A673 (cell line): ENCODE measurements around the gene OR51E1. TPM values are rescaled to one million over a fixed set of nuclear protein-coding genes. Genes with fewer than 3 reads are reported as not detected.

Source experiments
- BruUV-seq: library from RNA; stranded (reverse); fragments of 400-500 nt; replicated peaks from 2 replicates; lab custom pipeline; 2021; lab: Mats Ljungman, UMichigan
- CTCF ChIA-PET: fragments of 300-600 bp; sonication (Branson Sonifier 250); formaldehyde crosslinking; loops from one replicate; lab custom pipeline; 2022; ENCODE audit warnings: antibody characterized with exemption; lab: Charles Lee
- POLR2A ChIA-PET: fragments of 300-600 bp; sonication (Branson Sonifier 250); formaldehyde crosslinking; loops from one replicate; lab custom pipeline; 2022; ENCODE audit warnings: antibody characterized with exemption; ENCODE audit not compliant: low non-redundant PET; lab: Charles Lee
- DNase-seq: peaks from one replicate; pipeline ENCODE4 v3.0.0-alpha.2; 2015; ENCODE audit warnings: low spot score
- H3K27ac ChIP-seq: fragments of 200-600 bp; sonication (generic); 2 replicates; pipeline ENCODE4 v1.5.1; 2016; ENCODE audit warnings: mixed run types, low read depth, mild to moderate bottlenecking, mixed read lengths, antibody characterized with exemption, low read length; ENCODE audit not compliant: poor library complexity, severe bottlenecking
- H3K27me3 ChIP-seq: fragments of 200-600 bp; sonication (generic); replicated peaks from 2 replicates; pipeline ENCODE4 v1.6.1; 2017; ENCODE audit warnings: mixed run types, low read depth, mild to moderate bottlenecking, mixed read lengths, antibody characterized with exemption, low read length; ENCODE audit not compliant: insufficient read depth, poor library complexity
- H3K36me3 ChIP-seq: fragments of 200-600 bp; sonication (generic); 2 replicates; pipeline ENCODE4 v1.6.1; 2016; ENCODE audit warnings: mixed run types, mild to moderate bottlenecking, mixed read lengths, antibody characterized with exemption, low read length; ENCODE audit not compliant: insufficient read depth, poor library complexity, severe bottlenecking
- H3K4me1 ChIP-seq: fragments of 200-600 bp; sonication (generic); 2 replicates; pipeline ENCODE4 v1.6.1; 2017; ENCODE audit warnings: mixed run types, mild to moderate bottlenecking, mixed read lengths, antibody characterized with exemption, low read length; ENCODE audit not compliant: insufficient read depth, poor library complexity, severe bottlenecking
- H3K4me3 ChIP-seq: fragments of 200-600 bp; sonication (generic); 2 replicates; pipeline ENCODE4 v1.5.1; 2016; ENCODE audit warnings: low read depth, mixed run types, mild to moderate bottlenecking, mixed read lengths, low read length; ENCODE audit not compliant: poor library complexity, severe bottlenecking
- H3K9me3 ChIP-seq: fragments of 200-600 bp; sonication (generic); 2 replicates; pipeline ENCODE4 v1.6.1; 2016; ENCODE audit warnings: mixed run types, low read depth, mild to moderate bottlenecking, mixed read lengths, antibody characterized with exemption, low read length; ENCODE audit not compliant: poor library complexity, severe bottlenecking
- EZH2 ChIP-seq: fragments of 200-600 bp; sonication (generic); IDR thresholded peaks from 2 replicates; pipeline ENCODE4 v1.6.1; 2017; ENCODE audit warnings: borderline replicate concordance, low read depth, mild to moderate bottlenecking, mixed read lengths, antibody characterized with exemption, low read length; ENCODE audit not compliant: poor library complexity, severe bottlenecking
- intact Hi-C: fragments of 100-400 bp; cut with micrococcal nuclease; formaldehyde crosslinking; loops from one replicate; pipeline ENCODE4 v1.10.0; 2022; ENCODE audit not compliant: unreplicated experiment
- total RNA-seq: library from RNA; stranded (reverse); gene quantifications from 2 replicates; pipeline ENCODE4 v1.2.3, GENCODE V29; 2021
- TF ChIP-seq, protein P1 (sequence below): fragments of 300-800, 200-600 bp; sonication (generic); conservative IDR thresholded peaks from 2 replicates; pipeline ENCODE4 v1.5.1; 2017; ENCODE audit warnings: low read depth, mild to moderate bottlenecking, antibody characterized with exemption, low read length, moderate library complexity, mixed read lengths

Gene OR51E1
- total RNA-seq, 1 experiment from 2014 or later = not detected

DNA sequence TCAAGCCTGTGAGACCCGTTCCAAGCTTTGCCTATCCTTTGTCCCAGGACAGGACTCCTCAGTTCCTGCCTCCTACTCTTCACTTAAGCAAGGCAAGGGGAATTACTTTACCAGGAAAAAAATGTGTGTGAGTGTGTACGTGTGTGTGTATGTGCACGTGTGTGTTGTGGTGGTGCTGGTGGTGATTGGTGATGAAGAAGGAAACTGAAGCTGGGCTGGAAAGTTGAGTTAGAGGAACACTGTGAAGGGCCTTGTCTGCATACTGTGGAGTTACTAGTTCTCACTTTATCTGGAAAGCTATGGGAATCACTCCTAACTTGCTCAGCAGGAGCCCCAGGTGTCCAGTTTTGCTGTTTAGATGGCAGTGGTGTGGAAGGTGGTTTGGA lies 6.1 kb upstream of the OR51E1 start:
- BruUV-seq = no TSS peak
- intact Hi-C loops = loop anchor here (1.0 to 10.0 kb wide), 4 partner anchors 189 to 1171 kb away; partner anchors contain the start of gene OR52N2
- TF ChIP-seq EZH2 = no peak
- TF ChIP-seq, protein P1, sequence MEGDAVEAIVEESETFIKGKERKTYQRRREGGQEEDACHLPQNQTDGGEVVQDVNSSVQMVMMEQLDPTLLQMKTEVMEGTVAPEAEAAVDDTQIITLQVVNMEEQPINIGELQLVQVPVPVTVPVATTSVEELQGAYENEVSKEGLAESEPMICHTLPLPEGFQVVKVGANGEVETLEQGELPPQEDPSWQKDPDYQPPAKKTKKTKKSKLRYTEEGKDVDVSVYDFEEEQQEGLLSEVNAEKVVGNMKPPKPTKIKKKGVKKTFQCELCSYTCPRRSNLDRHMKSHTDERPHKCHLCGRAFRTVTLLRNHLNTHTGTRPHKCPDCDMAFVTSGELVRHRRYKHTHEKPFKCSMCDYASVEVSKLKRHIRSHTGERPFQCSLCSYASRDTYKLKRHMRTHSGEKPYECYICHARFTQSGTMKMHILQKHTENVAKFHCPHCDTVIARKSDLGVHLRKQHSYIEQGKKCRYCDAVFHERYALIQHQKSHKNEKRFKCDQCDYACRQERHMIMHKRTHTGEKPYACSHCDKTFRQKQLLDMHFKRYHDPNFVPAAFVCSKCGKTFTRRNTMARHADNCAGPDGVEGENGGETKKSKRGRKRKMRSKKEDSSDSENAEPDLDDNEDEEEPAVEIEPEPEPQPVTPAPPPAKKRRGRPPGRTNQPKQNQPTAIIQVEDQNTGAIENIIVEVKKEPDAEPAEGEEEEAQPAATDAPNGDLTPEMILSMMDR = no peak
- Histone ChIP-seq H3K4me1 (no peaks in the 10 kb centered on the region), H3K4me3 (no peak overlapping the region), H3K9me3 (no peaks in the 10 kb centered on the region), H3K36me3 (no peaks in the 10 kb centered on the region), H3K27ac (no peak overlapping the region), H3K27me3 (peaks cover 9% of the 10 kb centered on the region)
- ChIA-PET CTCF (interaction anchor here (0.9 kb wide), 1 partner anchor 43 kb away, joined by 3 read pairs; no protein-coding TSS in a partner anchor), POLR2A (no interaction called here)
- no peak for DNase-seq

DNA sequence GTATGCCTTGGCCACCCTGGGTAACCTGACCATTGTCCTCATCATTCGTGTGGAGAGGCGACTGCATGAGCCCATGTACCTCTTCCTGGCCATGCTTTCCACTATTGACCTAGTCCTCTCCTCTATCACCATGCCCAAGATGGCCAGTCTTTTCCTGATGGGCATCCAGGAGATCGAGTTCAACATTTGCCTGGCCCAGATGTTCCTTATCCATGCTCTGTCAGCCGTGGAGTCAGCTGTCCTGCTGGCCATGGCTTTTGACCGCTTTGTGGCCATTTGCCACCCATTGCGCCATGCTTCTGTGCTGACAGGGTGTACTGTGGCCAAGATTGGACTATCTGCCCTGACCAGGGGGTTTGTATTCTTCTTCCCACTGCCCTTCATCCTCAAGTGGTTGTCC lies 3.9 kb upstream of the OR51E1 start:
- H3K27me3 ChIP-seq = peaks cover 9% of the 10 kb centered on the region
- no TSS peak for BruUV-seq
- CTCF ChIA-PET = no interaction called here
- POLR2A ChIA-PET = no interaction called here
- H3K9me3 ChIP-seq = no peaks in the 10 kb centered on the region
- no peak overlapping the region for H3K4me3 ChIP-seq
- no peak for TF ChIP-seq EZH2
- TF ChIP-seq, protein P1 = no peak
- H3K4me1 ChIP-seq = no peaks in the 10 kb centered on the region
- H3K27ac ChIP-seq = no peak overlapping the region
- intact Hi-C loops = loop anchor here (10.0 kb wide), 1 partner anchor 455 kb away; no protein-coding TSS in a partner anchor
- H3K36me3 ChIP-seq = no peaks in the 10 kb centered on the region
- DNase-seq = no peak

DNA sequence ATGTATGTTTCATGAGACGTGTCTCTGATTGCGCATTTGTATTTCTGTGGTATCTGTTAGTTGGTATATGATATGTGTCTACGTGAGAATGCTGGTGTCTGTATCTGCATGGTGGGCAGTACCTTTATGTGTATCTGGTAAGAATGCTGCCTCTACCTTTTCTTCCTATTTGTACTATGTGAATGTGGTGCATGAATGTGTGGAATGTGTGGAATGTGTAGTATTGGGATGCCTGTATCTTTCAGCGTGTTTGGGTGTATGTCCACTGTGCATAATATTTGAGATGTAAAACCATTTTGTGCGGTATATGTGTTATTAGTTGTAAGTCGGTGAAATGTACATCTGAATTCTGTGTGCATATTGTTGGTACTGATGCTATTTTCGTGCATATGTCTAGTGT lies 2.3 kb upstream of the OR51E1 start:
- ChIA-PET POLR2A (no interaction called here), CTCF (no interaction called here)
- no peaks in the 10 kb centered on the region for H3K36me3 ChIP-seq
- H3K27ac ChIP-seq = no peak overlapping the region
- peaks cover 9% of the 10 kb centered on the region for H3K27me3 ChIP-seq
- BruUV-seq = no TSS peak
- H3K9me3 ChIP-seq = no peaks in the 10 kb centered on the region
- TF ChIP-seq, protein P1 = no peak
- TF ChIP-seq EZH2 = no peak
- intact Hi-C loops = no loop called here
- DNase-seq = no peak
- H3K4me3 ChIP-seq = no peak overlapping the region
- no peaks in the 10 kb centered on the region for H3K4me1 ChIP-seq
